Measurements from ENCODE around the gene CRELD2. TPM values are rescaled to one million over a fixed set of nuclear protein-coding genes. Genes with fewer than 3 reads are reported as not detected.

Gene CRELD2
- total and polyA plus RNA-seq, 2 donors from 2014 or later = 37.3 to 54.0 TPM

GRCh38 chr22:49882519-49883293, 35.7 kb upstream of the CRELD2 start:
- TF ChIP-seq CTCF (IDR thresholded peaks at IDR 0.05; ENCODE audit: borderline replicate concordance, extremely low read depth, insufficient read depth) = no peak
- Histone ChIP-seq H3K4me3 (ENCODE audit: low read length in 3 of 3) (no peak overlapping the region), H3K27me3 (ENCODE audit: control insufficient read depth, insufficient read depth, low read length) (no peaks in the 10 kb centered on the region), H3K4me1 (ENCODE audit: control insufficient read depth in 2 of 3, insufficient read depth in 2 of 3, low read depth in 1 of 3, low read length in 3 of 3) (no peaks in the 10 kb centered on the region), H3K36me3 (ENCODE audit: control insufficient read depth in 2 of 3, insufficient read depth in 3 of 3, low read length in 3 of 3) (peaks cover 7 to 17% (median 10%) of the 10 kb centered on the region in 3 donors), H3K9ac (ENCODE audit: low read length in 3 of 3) (no peak overlapping the region), H3K27ac (ENCODE audit: low read depth in 2 of 2, low read length in 2 of 2) (no peak overlapping the region), H3K9me3 (ENCODE audit: control insufficient read depth in 2 of 3, insufficient read depth in 1 of 3, low read length in 3 of 3) (no peaks in the 10 kb centered on the region)
- intact Hi-C loops (cut with DNase I) = no loop called here
- no peak for FAIRE-seq
- no peak for DNase-seq

- H3K9ac ChIP-seq (ENCODE audit: low read length in 3 of 3) = no peak overlapping the region
- DNase-seq (no peak), FAIRE-seq (no peak)
- H3K27me3 ChIP-seq (ENCODE audit: control insufficient read depth, insufficient read depth, low read length) = no peaks in the 10 kb centered on the region
- no peak overlapping the region for H3K27ac ChIP-seq (ENCODE audit: low read depth in 2 of 2, low read length in 2 of 2)
- no peaks in the 10 kb centered on the region for H3K4me1 ChIP-seq (ENCODE audit: control insufficient read depth in 2 of 3, insufficient read depth in 2 of 3, low read depth in 1 of 3, low read length in 3 of 3)
- intact Hi-C loops (cut with DNase I) = no loop called here
- peaks cover 7 to 17% (median 10%) of the 10 kb centered on the region in 3 donors for H3K36me3 ChIP-seq (ENCODE audit: control insufficient read depth in 2 of 3, insufficient read depth in 3 of 3, low read length in 3 of 3)
- no peaks in the 10 kb centered on the region for H3K9me3 ChIP-seq (ENCODE audit: control insufficient read depth in 2 of 3, insufficient read depth in 1 of 3, low read length in 3 of 3)
- TF ChIP-seq CTCF (IDR thresholded peaks at IDR 0.05; ENCODE audit: borderline replicate concordance, extremely low read depth, insufficient read depth) = no peak
- no peak overlapping the region for H3K4me3 ChIP-seq (ENCODE audit: low read length in 3 of 3)
Measured at GRCh38 chr22:49883294-49883640, 35.2 kb upstream of the CRELD2 start.

GRCh38 chr22:49884075-49884474, 34.4 kb upstream of the CRELD2 start:
- TF ChIP-seq CTCF (IDR thresholded peaks at IDR 0.05; ENCODE audit: borderline replicate concordance, extremely low read depth, insufficient read depth) = no peak
- Histone ChIP-seq H3K4me3 (ENCODE audit: low read length in 3 of 3) (no peak overlapping the region), H3K27ac (ENCODE audit: low read depth in 2 of 2, low read length in 2 of 2) (no peak overlapping the region), H3K9me3 (ENCODE audit: control insufficient read depth in 2 of 3, insufficient read depth in 1 of 3, low read length in 3 of 3) (no peaks in the 10 kb centered on the region), H3K36me3 (ENCODE audit: control insufficient read depth in 2 of 3, insufficient read depth in 3 of 3, low read length in 3 of 3) (peaks cover 7 to 17% (median 10%) of the 10 kb centered on the region in 3 donors), H3K9ac (ENCODE audit: low read length in 3 of 3) (no peak overlapping the region), H3K27me3 (ENCODE audit: control insufficient read depth, insufficient read depth, low read length) (no peaks in the 10 kb centered on the region), H3K4me1 (ENCODE audit: control insufficient read depth in 2 of 3, insufficient read depth in 2 of 3, low read depth in 1 of 3, low read length in 3 of 3) (no peaks in the 10 kb centered on the region)
- DNase-seq (no peak), FAIRE-seq (no peak)
- intact Hi-C loops (cut with DNase I) = no loop called here

Measured in kidney (tissue), 14 donors.